Measurements from ENCODE around the gene GPS2.
"Not testable (repeated sequence)": the region's sequence is repeated elsewhere in the genome, so short reads cannot be mapped to it uniquely, and the experiment has no call there.

Gene GPS2

DNA sequence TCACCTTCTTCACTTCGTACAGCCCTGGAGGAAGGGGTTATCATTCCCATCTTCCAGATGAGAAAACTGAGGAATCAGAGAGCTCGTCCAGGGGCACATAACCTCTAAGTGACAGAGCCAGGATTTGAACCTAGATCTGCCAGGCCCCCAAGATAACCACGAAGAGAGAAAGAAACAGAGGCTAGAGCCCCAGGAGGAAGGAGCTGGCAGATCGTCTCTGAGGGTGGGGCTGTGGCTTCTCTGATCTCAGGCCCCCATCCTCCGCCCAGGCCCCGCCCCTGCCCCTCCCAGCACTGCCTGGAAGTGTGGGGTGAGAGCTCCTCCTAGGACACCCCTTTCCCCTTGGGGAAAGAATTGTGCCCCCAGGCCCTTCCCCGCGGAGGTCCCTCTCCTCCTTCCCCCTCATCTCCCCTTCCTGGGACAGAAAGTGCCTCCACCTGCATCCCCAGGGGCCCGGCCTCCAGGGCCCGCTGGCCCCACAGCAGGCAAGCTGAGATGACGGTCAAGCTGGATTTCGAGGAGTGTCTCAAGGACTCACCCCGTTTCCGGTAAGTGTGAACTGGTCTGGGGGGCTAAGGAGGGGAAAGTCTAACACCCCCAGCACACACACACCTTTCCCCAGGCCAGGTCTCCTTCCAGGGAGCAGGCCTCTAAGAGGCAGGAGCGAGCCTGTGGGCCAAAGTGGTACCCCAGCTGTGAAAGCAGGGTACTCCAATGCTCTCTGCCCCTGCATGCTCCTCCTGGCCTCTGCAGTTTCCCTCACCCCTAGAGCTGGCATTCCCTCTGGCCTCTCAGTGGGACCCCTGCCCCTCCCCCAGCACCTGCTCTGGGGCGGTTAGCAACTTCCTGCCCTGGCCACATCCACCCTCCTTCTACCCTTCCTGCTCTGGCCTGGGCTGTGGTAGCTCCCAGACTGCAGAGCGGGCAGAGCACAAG is 21.3 kb upstream of the GPS2 start, which contains the start of gene ACAP1:
TSS of gene ACAP1 (plus strand) at position 290 of the 936 bp plus-strand sequence. CDS start at position 496, 206 bp downstream.
- Histone ChIP-seq H3K27ac (ENCODE audit: low read depth, low read length, severe bottlenecking) (no peak within 1 kb of the TSS), H3K9me3 (ENCODE audit: control insufficient read depth, low read length) (no peaks in the 10 kb centered on the region), H3K4me3 (ENCODE audit: extremely low read depth, insufficient read depth, low read length, poor library complexity, severe bottlenecking) (no peak within 1 kb of the TSS), H3K4me1 (ENCODE audit: control insufficient read depth, insufficient read depth, low read length, poor library complexity, severe bottlenecking) (peaks cover 6% of the 10 kb centered on the region), H3K36me3 (ENCODE audit: control insufficient read depth, insufficient read depth, low read length) (no peaks in the 10 kb centered on the region)
- WGBS, 2 experiments (ENCODE audit: insufficient coverage in 2 of 2), result 51 to 77% methylated on average over 6 to 7 of the region's 17 CpGs

DNA sequence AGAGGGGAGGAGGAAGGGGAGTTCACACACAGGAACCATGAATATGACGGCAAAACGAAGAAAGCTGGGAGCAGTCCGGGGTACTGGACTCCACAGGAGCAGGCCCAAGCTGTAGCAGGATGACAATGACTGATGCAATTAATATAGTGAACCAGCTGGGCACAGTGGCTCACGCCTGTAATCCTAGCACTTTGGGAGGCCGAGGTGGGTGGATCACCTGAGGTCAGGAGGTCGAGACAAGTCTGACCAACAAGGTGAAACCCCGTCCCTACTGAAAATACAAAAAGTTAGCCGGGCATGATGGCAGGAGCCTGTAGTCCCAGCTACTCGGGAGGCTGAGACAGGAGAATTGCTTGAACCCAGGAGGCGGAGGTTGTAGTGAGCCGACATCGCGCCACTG is 20.6 kb upstream of the GPS2 start:
- WGBS, 2 experiments (ENCODE audit: insufficient coverage in 2 of 2), result 93 to 96% methylated on average over 13 of the region's 13 CpGs
- H3K4me1 ChIP-seq (ENCODE audit: control insufficient read depth, insufficient read depth, low read length, poor library complexity, severe bottlenecking); H3K36me3 ChIP-seq (ENCODE audit: control insufficient read depth, insufficient read depth, low read length); H3K27ac ChIP-seq (ENCODE audit: low read depth, low read length, severe bottlenecking); H3K9me3 ChIP-seq (ENCODE audit: control insufficient read depth, low read length); H3K4me3 ChIP-seq (ENCODE audit: extremely low read depth, insufficient read depth, low read length, poor library complexity, severe bottlenecking): not testable (repeated sequence)

DNA sequence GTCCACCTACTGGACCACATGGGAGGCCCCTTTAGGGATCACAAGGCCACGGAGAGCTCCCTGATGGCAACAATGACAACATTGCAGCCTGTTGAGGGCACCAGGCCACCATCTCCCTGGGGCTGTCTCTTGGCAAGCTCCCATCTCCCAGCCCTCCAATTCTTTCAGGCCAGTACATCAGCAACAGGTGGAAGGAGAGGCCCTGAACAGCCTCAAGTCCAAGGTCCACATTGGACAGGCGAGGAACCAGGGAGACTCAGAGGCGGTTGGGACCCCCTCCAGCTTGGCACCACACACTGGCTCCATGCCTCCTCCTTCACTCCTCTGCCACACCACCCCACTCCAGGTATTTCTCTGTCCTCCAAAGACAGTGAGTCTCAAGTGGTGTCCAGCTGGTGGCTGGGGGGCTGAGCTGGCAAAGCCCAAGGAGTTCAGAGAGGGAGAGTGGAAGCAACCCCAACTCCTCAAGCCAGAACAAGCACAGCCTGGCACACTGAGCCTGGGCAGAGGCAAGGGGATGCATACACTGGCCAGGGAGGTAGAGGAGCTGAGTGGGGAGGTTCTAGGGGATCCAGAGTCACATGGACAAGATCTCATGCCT is 19.9 kb upstream of the GPS2 start:
- Histone ChIP-seq H3K36me3 (ENCODE audit: control insufficient read depth, insufficient read depth, low read length) (no peaks in the 10 kb centered on the region), H3K27ac (ENCODE audit: low read depth, low read length, severe bottlenecking) (no peak overlapping the region), H3K4me1 (ENCODE audit: control insufficient read depth, insufficient read depth, low read length, poor library complexity, severe bottlenecking) (peaks cover 6% of the 10 kb centered on the region), H3K9me3 (ENCODE audit: control insufficient read depth, low read length) (no peaks in the 10 kb centered on the region), H3K4me3 (ENCODE audit: extremely low read depth, insufficient read depth, low read length, poor library complexity, severe bottlenecking) (no peak overlapping the region)
- 79 to 89% methylated on average over 1 to 3 of the region's 3 CpGs for WGBS, 2 experiments (ENCODE audit: insufficient coverage in 2 of 2)

DNA sequence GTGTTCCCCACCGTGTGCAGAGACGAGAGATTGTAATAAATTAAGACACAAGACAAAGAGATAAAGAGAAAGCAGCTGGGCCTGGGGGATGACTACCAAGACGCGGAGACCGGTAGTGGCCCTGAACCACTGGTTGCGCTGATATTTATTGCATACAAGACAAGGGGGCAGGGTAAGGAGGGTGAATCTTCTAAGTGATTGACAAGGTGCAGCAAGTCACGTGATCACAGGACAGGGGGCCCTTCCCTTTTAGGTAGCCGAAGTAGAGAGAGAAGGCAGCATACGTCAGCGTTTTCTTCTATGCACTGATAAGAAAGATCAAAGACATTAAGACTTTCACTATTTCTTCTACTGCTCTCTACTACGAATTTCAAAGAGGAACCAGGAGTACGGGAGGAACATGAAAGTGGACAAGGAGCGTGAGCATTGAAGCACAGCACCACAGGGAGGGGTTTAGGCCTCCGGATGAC is 17.5 kb upstream of the GPS2 start:
- H3K4me3 ChIP-seq (ENCODE audit: extremely low read depth, insufficient read depth, low read length, poor library complexity, severe bottlenecking); H3K4me1 ChIP-seq (ENCODE audit: control insufficient read depth, insufficient read depth, low read length, poor library complexity, severe bottlenecking); H3K27ac ChIP-seq (ENCODE audit: low read depth, low read length, severe bottlenecking); H3K9me3 ChIP-seq (ENCODE audit: control insufficient read depth, low read length); H3K36me3 ChIP-seq (ENCODE audit: control insufficient read depth, insufficient read depth, low read length): not testable (repeated sequence)
- WGBS, 2 experiments (ENCODE audit: insufficient coverage in 2 of 2), result 78 to 82% methylated on average over 6 to 10 of the region's 14 CpGs

DNA sequence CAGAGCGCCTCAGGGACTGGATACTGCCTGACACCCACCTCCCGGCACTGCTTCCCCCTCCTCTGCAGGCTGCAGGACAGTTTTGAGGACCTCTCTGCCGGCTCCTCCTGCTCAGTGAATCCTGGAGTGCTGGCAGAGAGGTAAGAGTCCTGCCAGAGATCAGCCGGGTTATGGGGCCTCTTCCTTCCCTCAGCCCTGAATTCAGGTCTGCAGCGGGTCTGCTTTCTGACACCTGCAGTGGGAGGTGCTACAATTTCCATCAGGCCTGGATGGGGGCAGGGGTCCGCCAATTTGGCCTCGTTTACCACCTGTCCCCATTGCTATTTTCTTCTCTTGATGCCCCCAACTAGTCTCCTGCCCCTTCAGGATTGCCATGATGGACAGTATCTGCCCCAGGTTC is 17.0 kb upstream of the GPS2 start:
- 49 to 60% methylated on average over 4 to 7 of the region's 7 CpGs for WGBS, 2 experiments (ENCODE audit: insufficient coverage in 2 of 2)
- Histone ChIP-seq H3K4me3 (ENCODE audit: extremely low read depth, insufficient read depth, low read length, poor library complexity, severe bottlenecking) (no peak overlapping the region), H3K9me3 (ENCODE audit: control insufficient read depth, low read length) (no peaks in the 10 kb centered on the region), H3K27ac (ENCODE audit: low read depth, low read length, severe bottlenecking) (no peak overlapping the region), H3K36me3 (ENCODE audit: control insufficient read depth, insufficient read depth, low read length) (peaks cover 2% of the 10 kb centered on the region), H3K4me1 (ENCODE audit: control insufficient read depth, insufficient read depth, low read length, poor library complexity, severe bottlenecking) (peaks cover 6% of the 10 kb centered on the region)

DNA sequence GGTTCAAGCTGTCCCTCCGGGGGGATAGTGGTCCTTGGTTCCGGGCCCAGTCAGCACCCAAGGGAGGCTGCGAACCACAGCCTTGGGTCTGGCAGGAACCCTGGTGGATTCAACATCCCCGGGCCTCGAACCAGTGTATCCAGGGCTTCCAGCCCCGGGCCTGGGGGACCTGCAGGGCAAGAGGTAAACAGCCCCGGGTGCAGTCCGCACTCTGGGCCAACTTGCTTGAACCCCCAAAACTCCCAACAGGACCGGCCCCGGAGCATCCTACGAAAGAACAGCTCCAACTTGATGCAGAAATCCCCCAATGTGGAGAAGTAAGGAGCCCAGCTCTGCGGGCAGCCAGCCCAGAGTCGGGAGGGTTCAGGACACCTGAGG is 15.5 kb upstream of the GPS2 start:
- no peaks in the 10 kb centered on the region for H3K9me3 ChIP-seq (ENCODE audit: control insufficient read depth, low read length)
- H3K4me1 ChIP-seq (ENCODE audit: control insufficient read depth, insufficient read depth, low read length, poor library complexity, severe bottlenecking), result no peaks in the 10 kb centered on the region
- WGBS, 2 experiments (ENCODE audit: insufficient coverage in 2 of 2), result 78 to 81% methylated on average over 9 to 11 of the region's 13 CpGs
- H3K4me3 ChIP-seq (ENCODE audit: extremely low read depth, insufficient read depth, low read length, poor library complexity, severe bottlenecking), result peak overlapping the region; percentile 88
- peaks cover 17% of the 10 kb centered on the region for H3K36me3 ChIP-seq (ENCODE audit: control insufficient read depth, insufficient read depth, low read length)
- H3K27ac ChIP-seq (ENCODE audit: low read depth, low read length, severe bottlenecking), result peak overlapping the region; percentile 89

DNA sequence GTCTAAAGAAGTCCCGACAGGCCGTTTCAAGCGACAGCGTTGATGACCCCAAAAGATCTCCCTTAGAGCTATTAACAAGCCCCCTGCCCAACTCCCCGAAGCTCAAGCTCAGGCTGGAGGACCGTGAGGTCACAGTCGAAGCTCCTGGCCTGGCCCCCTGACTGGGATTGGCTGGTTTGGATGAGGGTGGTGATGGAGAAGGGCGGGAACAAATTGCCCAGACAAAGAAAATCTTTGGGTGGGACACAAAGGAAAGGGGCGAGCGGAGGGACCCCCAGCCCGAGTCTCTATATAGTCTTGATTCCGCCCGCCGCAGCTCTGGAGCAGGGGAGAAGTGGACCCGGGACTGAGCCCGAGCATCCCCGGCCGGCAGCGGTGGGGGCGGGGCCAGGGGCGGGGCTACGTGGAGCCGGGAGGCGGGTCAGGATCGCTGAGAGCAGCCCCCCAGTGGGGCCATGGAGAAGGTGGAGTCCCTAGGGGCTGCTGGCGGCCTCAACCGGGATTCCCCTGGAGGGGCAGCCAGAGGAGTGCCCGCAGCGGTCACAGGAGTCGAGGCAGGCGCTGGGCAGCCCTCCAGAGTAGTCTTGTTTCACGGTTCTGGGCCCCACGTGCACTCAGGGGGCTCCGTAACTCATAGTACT is 15.0 kb upstream of the GPS2 start:
- 5% methylated on average over 29 to 30 of the region's 34 CpGs for WGBS, 2 experiments (ENCODE audit: insufficient coverage in 2 of 2)
- Histone ChIP-seq H3K4me3 (ENCODE audit: extremely low read depth, insufficient read depth, low read length, poor library complexity, severe bottlenecking) (peak overlapping the region; percentile 88), H3K9me3 (ENCODE audit: control insufficient read depth, low read length) (no peaks in the 10 kb centered on the region), H3K27ac (ENCODE audit: low read depth, low read length, severe bottlenecking) (peak overlapping the region; percentile 89), H3K4me1 (ENCODE audit: control insufficient read depth, insufficient read depth, low read length, poor library complexity, severe bottlenecking) (no peaks in the 10 kb centered on the region), H3K36me3 (ENCODE audit: control insufficient read depth, insufficient read depth, low read length) (peaks cover 21% of the 10 kb centered on the region)

DNA sequence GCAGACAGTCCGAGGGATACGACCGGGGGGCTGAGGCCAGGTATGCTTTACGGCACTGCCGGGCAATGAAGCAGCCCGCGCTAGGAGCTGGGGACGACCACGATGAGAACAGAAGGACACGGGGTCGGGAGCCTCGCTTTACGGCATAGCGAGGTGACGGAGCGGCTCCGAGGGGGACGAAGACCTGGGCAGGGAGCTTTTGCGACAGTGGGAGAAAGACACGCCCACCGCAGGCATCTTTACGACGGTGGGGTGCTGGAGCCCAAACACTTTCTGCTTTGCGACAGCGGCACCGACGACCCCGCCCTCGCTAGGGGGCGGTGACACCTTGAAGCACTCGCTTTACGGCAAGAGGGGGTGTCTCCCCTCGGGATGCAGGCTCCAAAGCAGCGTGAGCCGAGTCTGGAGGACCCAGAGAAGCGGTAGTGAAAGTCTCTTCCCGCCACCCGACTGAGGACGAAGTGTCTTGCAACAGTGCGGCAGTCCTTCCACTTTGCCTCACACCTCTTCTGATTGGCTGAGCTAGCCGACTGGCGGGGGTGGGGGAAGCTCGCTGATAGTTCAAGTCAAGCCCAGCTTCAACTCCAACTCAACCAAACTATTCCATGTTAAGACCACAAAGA is 14.3 kb upstream of the GPS2 start:
- Histone ChIP-seq H3K9me3 (ENCODE audit: control insufficient read depth, low read length) (no peaks in the 10 kb centered on the region), H3K27ac (ENCODE audit: low read depth, low read length, severe bottlenecking) (peak overlapping the region; percentile 89), H3K4me3 (ENCODE audit: extremely low read depth, insufficient read depth, low read length, poor library complexity, severe bottlenecking) (peak overlapping the region; percentile 88), H3K4me1 (ENCODE audit: control insufficient read depth, insufficient read depth, low read length, poor library complexity, severe bottlenecking) (no peaks in the 10 kb centered on the region), H3K36me3 (ENCODE audit: control insufficient read depth, insufficient read depth, low read length) (peaks cover 25% of the 10 kb centered on the region)
- WGBS, 2 experiments (ENCODE audit: insufficient coverage in 2 of 2), result 0% methylated on average over 36 to 39 of the region's 43 CpGs

DNA sequence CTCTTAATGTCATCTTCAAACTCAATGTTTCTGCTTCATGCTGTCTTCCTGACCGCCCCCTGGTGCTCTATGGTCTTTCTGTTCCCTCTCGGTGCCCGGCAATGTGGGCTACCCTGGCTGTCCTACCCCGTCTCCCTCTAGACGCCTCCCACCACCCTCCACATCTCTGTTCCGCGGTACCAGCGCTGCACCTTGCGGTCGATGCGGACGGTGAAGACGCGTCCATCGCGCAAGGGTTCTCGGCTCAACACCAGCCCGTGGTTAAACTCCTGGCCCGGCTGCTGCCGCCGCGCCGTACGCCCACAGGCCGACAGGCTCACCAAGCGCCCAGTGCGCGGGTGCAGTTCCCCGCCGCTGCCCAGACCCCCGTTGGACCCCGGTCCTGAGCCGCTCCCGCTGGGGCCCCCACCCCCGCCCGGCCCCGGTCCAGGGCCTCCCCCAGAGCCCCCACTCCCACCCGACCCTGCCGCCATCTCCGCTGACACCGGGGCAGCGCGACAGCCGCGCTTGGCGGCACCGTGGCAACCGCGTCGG is 13.7 kb upstream of the GPS2 start, which contains the start of gene NEURL4:
TSS of gene NEURL4 (minus strand) at position 496 of the 534 bp plus-strand sequence. CDS start at position 473, 23 bp downstream.
- no peaks in the 10 kb centered on the region for H3K9me3 ChIP-seq (ENCODE audit: control insufficient read depth, low read length)
- H3K4me1 ChIP-seq (ENCODE audit: control insufficient read depth, insufficient read depth, low read length, poor library complexity, severe bottlenecking), result no peaks in the 10 kb centered on the region
- H3K4me3 ChIP-seq (ENCODE audit: extremely low read depth, insufficient read depth, low read length, poor library complexity, severe bottlenecking), result peak within 1 kb of the TSS; percentile 88
- H3K36me3 ChIP-seq (ENCODE audit: control insufficient read depth, insufficient read depth, low read length), result peaks cover 29% of the 10 kb centered on the region
- peak within 1 kb of the TSS; percentile 89 for H3K27ac ChIP-seq (ENCODE audit: low read depth, low read length, severe bottlenecking)
- WGBS, 2 experiments (ENCODE audit: insufficient coverage in 2 of 2), result 0% methylated on average over 28 to 34 of the region's 50 CpGs

DNA sequence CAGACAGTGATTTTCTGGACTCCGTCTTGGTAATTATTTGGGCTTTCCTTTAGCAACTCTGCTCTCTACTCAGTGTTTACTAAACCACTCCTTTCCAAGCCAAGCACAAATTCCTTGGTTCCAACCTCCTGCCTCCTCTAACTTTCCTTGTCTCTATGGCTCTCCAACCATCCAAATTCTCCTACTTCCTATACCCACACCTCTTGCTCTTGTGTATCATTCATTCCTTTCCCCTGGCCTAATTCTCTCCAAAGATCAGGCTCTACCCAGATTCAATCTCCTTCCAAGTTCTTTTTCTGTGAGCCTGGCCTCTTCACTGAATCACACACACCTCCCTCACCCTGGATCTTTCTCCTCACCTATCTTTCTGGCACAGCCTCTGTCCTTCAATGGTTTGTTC is 12.8 kb upstream of the GPS2 start:
- H3K27ac ChIP-seq (ENCODE audit: low read depth, low read length, severe bottlenecking), result no peak overlapping the region
- H3K36me3 ChIP-seq (ENCODE audit: control insufficient read depth, insufficient read depth, low read length), result peaks cover 38% of the 10 kb centered on the region
- no peaks in the 10 kb centered on the region for H3K4me1 ChIP-seq (ENCODE audit: control insufficient read depth, insufficient read depth, low read length, poor library complexity, severe bottlenecking)
- peak overlapping the region; percentile 88 for H3K4me3 ChIP-seq (ENCODE audit: extremely low read depth, insufficient read depth, low read length, poor library complexity, severe bottlenecking)
- WGBS, 2 experiments (ENCODE audit: insufficient coverage in 2 of 2), result 100% methylated on average over 1 of the region's 1 CpG
- no peaks in the 10 kb centered on the region for H3K9me3 ChIP-seq (ENCODE audit: control insufficient read depth, low read length)
